ENCODE results near the gene TMX4. TPM values are rescaled to one million over a fixed set of nuclear protein-coding genes. Genes with fewer than 3 reads are reported as not detected.
"Not testable (repeated sequence)": the region's sequence is repeated elsewhere in the genome, so short reads cannot be mapped to it uniquely, and the experiment has no call there.

TMX4 gene
- total RNA-seq, 1 donor from 2014 or later: 33.1 TPM

DNA sequence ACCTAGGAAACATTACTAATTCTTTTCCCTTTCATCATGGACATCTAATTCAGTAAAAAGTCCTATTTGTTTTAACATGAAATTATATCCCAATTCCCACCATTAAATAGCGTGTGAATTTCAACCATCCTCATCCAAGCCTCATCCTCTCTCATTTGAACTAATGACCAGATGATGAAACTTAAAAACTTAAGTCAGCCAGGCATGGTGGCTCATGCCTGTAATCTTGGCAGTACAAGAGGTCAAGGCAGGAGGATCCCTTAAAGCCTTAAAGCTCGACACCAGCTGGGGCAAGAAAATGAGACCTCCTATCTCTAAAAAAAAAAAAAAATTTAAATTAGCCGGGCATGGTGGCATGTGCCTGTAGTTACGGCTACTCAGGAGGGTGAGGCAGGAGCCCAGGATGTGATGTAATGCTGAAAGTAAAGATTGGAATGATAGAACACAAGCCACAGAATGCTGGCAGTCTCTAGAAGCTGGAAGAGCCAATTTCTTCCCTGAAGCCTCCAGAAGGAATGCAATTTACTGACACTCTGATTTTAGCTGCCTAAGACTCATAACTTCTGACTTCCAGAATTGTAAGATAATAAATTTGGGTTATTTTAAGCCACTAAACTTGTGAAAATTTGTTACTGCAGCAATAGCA, 52.2 kb downstream of the TMX4 start:
- DNase-seq: no peak
- TF ChIP-seq, protein P1, sequence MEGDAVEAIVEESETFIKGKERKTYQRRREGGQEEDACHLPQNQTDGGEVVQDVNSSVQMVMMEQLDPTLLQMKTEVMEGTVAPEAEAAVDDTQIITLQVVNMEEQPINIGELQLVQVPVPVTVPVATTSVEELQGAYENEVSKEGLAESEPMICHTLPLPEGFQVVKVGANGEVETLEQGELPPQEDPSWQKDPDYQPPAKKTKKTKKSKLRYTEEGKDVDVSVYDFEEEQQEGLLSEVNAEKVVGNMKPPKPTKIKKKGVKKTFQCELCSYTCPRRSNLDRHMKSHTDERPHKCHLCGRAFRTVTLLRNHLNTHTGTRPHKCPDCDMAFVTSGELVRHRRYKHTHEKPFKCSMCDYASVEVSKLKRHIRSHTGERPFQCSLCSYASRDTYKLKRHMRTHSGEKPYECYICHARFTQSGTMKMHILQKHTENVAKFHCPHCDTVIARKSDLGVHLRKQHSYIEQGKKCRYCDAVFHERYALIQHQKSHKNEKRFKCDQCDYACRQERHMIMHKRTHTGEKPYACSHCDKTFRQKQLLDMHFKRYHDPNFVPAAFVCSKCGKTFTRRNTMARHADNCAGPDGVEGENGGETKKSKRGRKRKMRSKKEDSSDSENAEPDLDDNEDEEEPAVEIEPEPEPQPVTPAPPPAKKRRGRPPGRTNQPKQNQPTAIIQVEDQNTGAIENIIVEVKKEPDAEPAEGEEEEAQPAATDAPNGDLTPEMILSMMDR (IDR thresholded peaks at IDR 0.05; ENCODE audit: partially characterized antibody, unreplicated experiment): no peak
- Mint-ChIP-seq H3K4me1 (ENCODE audit: low read depth, unreplicated experiment) (no peaks in the 10 kb centered on the region), H3K36me3 (ENCODE audit: unreplicated experiment) (no peaks in the 10 kb centered on the region), H3K4me3 (ENCODE audit: unreplicated experiment) (no peak overlapping the region), H3K9me3 (ENCODE audit: unreplicated experiment) (no peaks in the 10 kb centered on the region), H3K27me3 (ENCODE audit: unreplicated experiment) (no peaks in the 10 kb centered on the region), H3K27ac (ENCODE audit: unreplicated experiment) (no peak overlapping the region)

DNA sequence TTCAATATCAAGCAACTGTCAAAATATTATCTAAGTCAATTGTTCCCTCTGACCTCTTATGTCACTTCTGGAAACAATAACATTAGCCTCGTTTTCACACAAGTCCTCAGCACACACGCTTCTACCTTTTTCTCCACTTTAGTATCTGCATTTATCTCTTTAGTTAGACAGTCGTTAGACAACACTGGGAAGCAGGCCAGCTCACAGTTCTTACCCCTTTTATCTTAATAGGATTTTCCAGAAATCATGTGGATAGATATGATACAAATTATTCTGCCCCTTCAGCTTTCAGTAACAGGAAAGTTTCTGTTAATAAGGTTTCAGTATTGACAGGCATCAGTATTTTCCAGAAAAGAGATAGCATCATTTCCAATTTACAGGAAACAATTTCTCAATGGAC, 53.4 kb downstream of the TMX4 start:
- Mint-ChIP-seq H3K36me3 (ENCODE audit: unreplicated experiment) (no peaks in the 10 kb centered on the region), H3K4me1 (ENCODE audit: low read depth, unreplicated experiment) (no peaks in the 10 kb centered on the region), H3K27ac (ENCODE audit: unreplicated experiment) (no peak overlapping the region), H3K4me3 (ENCODE audit: unreplicated experiment) (no peak overlapping the region), H3K9me3 (ENCODE audit: unreplicated experiment) (no peaks in the 10 kb centered on the region), H3K27me3 (ENCODE audit: unreplicated experiment) (no peaks in the 10 kb centered on the region)
- DNase-seq: no peak
- TF ChIP-seq, protein P1 (IDR thresholded peaks at IDR 0.05; ENCODE audit: partially characterized antibody, unreplicated experiment): no peak

DNA sequence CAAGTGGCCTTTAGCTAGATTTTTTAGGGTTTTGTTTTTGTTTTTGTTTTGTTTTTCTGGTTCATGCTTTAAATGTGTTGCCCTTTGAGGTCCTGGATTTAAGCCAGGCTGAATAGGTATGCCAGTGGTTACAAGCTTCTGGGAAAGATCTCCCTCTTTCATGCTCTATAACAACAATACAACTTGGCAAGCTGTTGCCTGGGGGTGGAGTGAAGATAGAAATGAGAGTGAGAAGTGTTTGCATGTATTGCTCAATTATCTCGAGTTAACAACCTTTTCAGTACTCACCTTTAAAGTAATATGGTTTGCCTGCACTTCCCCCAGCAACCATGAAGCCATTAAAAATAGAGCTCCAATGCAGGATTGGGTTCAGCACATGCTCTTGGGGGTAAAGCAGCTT, 60.1 kb downstream of the TMX4 start:
- DNase-seq: no peak
- peaks cover 8% of the 10 kb centered on the region for H3K9me3 Mint-ChIP-seq (ENCODE audit: unreplicated experiment)
- H3K27me3 Mint-ChIP-seq (ENCODE audit: unreplicated experiment): no peaks in the 10 kb centered on the region
- H3K4me3 Mint-ChIP-seq (ENCODE audit: unreplicated experiment): no peak overlapping the region
- no peak overlapping the region for H3K27ac Mint-ChIP-seq (ENCODE audit: unreplicated experiment)
- TF ChIP-seq, protein P1 (IDR thresholded peaks at IDR 0.05; ENCODE audit: partially characterized antibody, unreplicated experiment): no peak
- H3K36me3 Mint-ChIP-seq (ENCODE audit: unreplicated experiment): peaks cover 8% of the 10 kb centered on the region
- no peaks in the 10 kb centered on the region for H3K4me1 Mint-ChIP-seq (ENCODE audit: low read depth, unreplicated experiment)

DNA sequence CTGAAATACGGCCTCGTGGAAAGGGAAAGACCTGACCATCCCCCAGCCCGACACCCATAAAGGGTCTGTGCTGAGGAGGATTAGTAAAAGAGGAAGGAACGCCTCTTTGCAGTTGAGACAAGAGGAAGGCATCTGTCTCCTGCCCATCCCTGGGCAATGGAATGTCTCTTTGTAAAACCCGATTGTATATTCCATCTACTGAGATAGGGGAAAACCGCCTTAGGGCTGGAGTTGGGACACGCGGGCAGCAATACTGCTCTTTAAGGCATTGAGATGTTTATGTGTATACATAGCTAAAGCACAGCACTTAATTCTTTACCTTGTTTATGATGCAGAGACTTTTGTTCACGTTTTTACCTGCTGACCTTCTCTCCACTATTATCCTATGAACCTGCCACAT, 63.0 kb downstream of the TMX4 start:
- H3K27ac Mint-ChIP-seq (ENCODE audit: unreplicated experiment); H3K9me3 Mint-ChIP-seq (ENCODE audit: unreplicated experiment); H3K36me3 Mint-ChIP-seq (ENCODE audit: unreplicated experiment): not testable (repeated sequence)

DNA sequence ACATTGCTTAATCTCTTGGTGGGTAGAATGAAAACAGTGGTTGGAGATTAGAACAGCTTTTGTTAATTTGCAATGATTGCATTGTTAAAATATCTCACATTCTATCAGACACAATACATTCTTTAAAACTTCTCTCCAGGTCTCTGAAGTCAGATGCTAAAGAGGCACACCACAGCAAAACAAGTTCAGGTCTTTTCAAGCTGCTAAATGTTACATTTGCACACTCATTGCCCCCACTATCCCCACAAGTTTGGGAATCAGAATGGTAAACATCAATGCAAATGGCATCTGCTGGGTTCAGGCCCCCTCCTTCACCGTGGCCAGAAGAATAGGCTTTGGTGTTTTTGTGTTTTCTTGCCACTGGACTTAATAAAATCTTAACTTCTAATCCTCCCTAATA, 69.2 kb downstream of the TMX4 start:
- Mint-ChIP-seq H3K4me3 (ENCODE audit: unreplicated experiment) (no peak overlapping the region), H3K36me3 (ENCODE audit: unreplicated experiment) (peaks cover 18% of the 10 kb centered on the region), H3K27me3 (ENCODE audit: unreplicated experiment) (no peaks in the 10 kb centered on the region), H3K9me3 (ENCODE audit: unreplicated experiment) (peaks cover 3% of the 10 kb centered on the region), H3K4me1 (ENCODE audit: low read depth, unreplicated experiment) (peaks cover 4% of the 10 kb centered on the region), H3K27ac (ENCODE audit: unreplicated experiment) (no peak overlapping the region)
- TF ChIP-seq, protein P1 (IDR thresholded peaks at IDR 0.05; ENCODE audit: partially characterized antibody, unreplicated experiment): no peak
- DNase-seq: no peak

More for the DNA sequence above, 63.0 kb downstream of the TMX4 start:
- not testable (repeated sequence) for DNase-seq; H3K4me3 Mint-ChIP-seq (ENCODE audit: unreplicated experiment); H3K27me3 Mint-ChIP-seq (ENCODE audit: unreplicated experiment); H3K4me1 Mint-ChIP-seq (ENCODE audit: low read depth, unreplicated experiment)
